A549 treated with Hydrocortisone at 1 μM for 4 hours (cell line): ENCODE results near the gene ZCCHC18. TPM values are rescaled to one million over a fixed set of nuclear protein-coding genes. Genes with fewer than 3 reads are reported as not detected.

Experiments used
- total RNA-seq: library from RNA; stranded (reverse); fragments of 200-300 nt; extraction: Qiagen RNA extraction; gene quantifications from 5 replicates; pipeline ENCODE4 v1.2.3, GENCODE V29; 2022

The ZCCHC18 gene
- 0.12 to 0.16 TPM (median 0.13 TPM) in 3 of 5 replicates, not detected in the others for total RNA-seq

DNA sequence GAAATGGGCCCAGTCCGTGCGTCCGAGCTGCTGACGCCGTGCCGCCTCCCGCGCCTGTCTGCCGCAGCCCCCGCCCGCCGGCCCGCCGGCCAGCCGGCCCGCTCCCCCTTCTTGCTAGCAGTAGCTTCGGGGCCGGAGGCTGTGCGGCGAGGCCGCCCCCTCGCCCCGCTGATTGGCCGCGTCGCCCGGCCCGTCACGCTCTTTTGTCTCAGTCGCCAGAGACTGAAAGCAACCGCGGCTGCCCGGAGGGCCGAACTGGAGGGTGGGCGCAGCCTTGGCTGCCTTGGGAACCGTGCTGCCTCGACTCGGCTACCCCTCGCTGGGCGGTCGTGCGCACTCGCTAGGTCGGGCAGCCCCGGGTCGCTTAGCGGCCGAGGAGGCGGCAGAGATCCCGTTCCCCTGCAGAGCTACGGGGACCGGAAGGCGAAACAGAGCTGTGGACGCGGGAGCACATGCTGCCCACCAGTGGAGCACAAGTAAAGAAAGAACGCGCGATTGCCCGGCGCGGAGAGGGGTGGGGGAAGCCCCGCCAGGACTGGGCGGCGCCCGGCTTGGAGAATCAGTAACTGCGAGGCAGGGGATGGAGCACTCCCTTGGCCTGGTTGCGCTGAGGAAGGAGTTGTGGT, at the start of gene ZCCHC18:
ZCCHC18 (plus strand) TSS at position 198 of the 626 bp plus-strand sequence. CDS start 1,589 bp downstream, outside the sequence.

DNA sequence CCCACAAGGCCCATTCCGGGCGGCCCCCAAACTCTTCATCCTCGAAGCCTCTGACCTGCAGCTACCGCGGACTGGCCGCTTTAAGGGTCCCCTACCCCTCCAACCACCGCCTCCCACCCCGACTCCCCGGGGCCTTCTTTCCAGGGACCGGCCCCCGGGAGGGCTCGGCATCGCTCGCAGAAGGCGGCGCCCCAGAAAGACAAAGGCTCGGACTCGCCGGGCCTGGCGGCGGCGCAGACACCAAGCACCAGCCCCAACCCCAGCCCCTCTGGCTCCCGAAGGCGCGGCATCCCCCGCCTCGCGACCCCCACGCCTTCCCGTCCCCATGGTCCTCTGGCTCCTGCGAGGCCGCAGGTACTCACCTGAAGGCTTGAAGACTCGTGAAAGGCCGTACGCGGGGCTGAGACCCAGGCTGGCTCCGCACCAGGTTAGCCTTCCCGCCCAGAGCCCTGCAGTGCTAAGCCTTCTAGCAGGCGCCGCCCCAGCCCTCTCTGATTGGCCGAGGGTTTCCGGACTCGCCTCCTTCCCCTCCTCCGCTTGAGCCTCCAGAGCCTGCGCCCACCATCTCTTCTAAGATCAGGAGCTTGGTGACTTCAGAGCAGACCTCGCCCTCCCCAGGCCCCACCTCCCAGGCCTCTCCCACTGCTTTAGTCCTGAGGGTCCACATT, 36.4 kb upstream of the ZCCHC18 start, which contains the start of gene TMSB15C:
TMSB15C (minus strand) TSS at position 459 of the 668 bp plus-strand sequence.

DNA sequence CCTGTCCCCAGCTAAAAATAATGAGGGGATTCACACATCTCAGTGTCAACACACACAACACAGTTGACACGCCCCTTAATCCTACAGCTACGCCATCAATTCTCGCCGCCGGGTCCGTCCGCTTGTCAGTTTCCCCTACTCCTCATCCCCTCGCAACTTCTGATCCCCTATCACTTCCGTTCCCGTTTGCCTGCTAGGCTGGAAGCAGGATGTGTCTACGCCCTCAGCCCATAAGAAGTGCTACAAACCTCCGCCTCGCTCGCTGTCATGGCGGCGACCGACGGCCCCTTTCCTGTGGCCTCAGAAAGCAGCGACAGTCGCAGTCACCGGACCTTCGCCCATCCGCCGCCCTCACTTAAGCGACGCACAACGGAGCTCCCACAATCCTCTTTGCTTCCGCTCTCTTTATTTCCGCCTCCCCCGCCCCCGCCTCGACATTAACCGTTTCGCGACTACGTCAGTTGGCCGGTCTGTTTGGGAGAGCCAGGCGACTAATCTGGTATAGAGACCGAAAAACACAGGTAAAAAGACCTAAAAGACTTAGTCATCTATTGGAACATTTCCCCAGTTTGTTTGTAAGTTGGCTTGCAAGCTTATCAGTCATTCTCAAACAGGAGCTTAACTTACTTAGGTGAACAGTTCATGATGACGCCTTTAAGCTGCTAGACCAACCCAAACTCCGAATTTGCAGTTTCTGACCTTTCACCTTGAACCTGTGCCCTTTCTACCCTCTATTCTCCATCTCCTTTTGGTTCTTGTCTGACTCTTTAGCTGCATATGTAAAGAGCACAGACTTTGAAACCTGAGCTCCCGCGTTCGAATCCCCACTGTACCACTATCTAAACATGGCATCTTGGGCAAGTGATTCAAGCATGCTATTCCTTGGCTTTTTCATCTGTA, 44.6 kb downstream of the ZCCHC18 start, which contains the start of gene SLC25A53:
SLC25A53 (minus strand) TSS at position 380 of the 900 bp plus-strand sequence. CDS start 51,752 bp downstream, outside the sequence.

Other genes starting within 250 kb of the ZCCHC18 start
- 5.5 to 6.6 TPM (median 6.4 TPM) in 5 replicates for gene TMSB15B, start 149.9 kb upstream of the ZCCHC18 start, total RNA-seq
- gene H2BW1, start 98.8 kb upstream of the ZCCHC18 start, total RNA-seq: not detected in 5 replicates
- gene H2BW2, start 72.6 kb upstream of the ZCCHC18 start, total RNA-seq: not detected in 5 replicates
- gene TMSB15C, start 36.3 kb upstream of the ZCCHC18 start, total RNA-seq: 0.05 to 0.29 TPM (median 0.10 TPM) in 5 replicates
- gene SLC25A53, start 44.5 kb downstream of the ZCCHC18 start, total RNA-seq: 3.7 to 5.8 TPM (median 4.0 TPM) in 5 replicates
- gene FAM199X, start 53.9 kb downstream of the ZCCHC18 start, total RNA-seq: 13.3 to 19.8 TPM (median 18.3 TPM) in 5 replicates
- gene ESX1, start 142.4 kb downstream of the ZCCHC18 start, total RNA-seq: 0.06 to 0.08 TPM in 2 of 5 replicates, not detected in the others